Measurements from ENCODE around the gene CAPRIN2.

The CAPRIN2 gene

GRCh38 chr12:30794020-30794419 is 39.3 kb upstream of the CAPRIN2 start:
- Histone ChIP-seq H3K4me1 (ENCODE audit: low read length) (peaks cover 3% of the 10 kb centered on the region; the same call in 1 of the 2 replicates), H3K27me3 (replicated peaks; ENCODE audit: insufficient read depth, low read length) (no peaks in the 10 kb centered on the region), H3K36me3 (replicated peaks; ENCODE audit: insufficient read depth, low read length) (no peaks in the 10 kb centered on the region), H3K27ac (ENCODE audit: low read length) (no peak overlapping the region), H3F3A (ENCODE audit: insufficient read depth, low read length) (no peaks in the 10 kb centered on the region), H2AFZ (ENCODE audit: low read length) (no peak overlapping the region), H3K9me3 (replicated peaks; ENCODE audit: insufficient read depth, low read length) (no peaks in the 10 kb centered on the region), H3K4me3 (ENCODE audit: low read length) (no peak overlapping the region), H3K4me2 (ENCODE audit: low read depth, low read length) (no peak overlapping the region), H3K9ac (ENCODE audit: low read length) (no peak overlapping the region), H3K79me2 (ENCODE audit: low read length) (no peaks in the 10 kb centered on the region), H4K20me1 (ENCODE audit: insufficient read depth, low read length) (no peaks in the 10 kb centered on the region), H3K9me2 (replicated peaks; ENCODE audit: insufficient read depth, low read length) (no peaks in the 10 kb centered on the region)
- TF ChIP-seq CTCF (IDR thresholded peaks at IDR 0.05; ENCODE audit: low read length) (no peak), EZH2 (optimal IDR thresholded peaks at IDR 0.05; ENCODE audit: low read depth, low read length) (no peak), EZH2phosphoT487 (IDR thresholded peaks at IDR 0.05; ENCODE audit: low read length) (no peak)
- no peak for DNase-seq

- no peak overlapping the region for H3K27ac ChIP-seq (ENCODE audit: low read length)
- DNase-seq: no peak
- no peaks in the 10 kb centered on the region for H3F3A ChIP-seq (ENCODE audit: insufficient read depth, low read length)
- no peaks in the 10 kb centered on the region for H3K9me2 ChIP-seq (replicated peaks; ENCODE audit: insufficient read depth, low read length)
- H2AFZ ChIP-seq (ENCODE audit: low read length): no peak overlapping the region
- no peaks in the 10 kb centered on the region for H3K36me3 ChIP-seq (replicated peaks; ENCODE audit: insufficient read depth, low read length)
- no peaks in the 10 kb centered on the region for H3K9me3 ChIP-seq (replicated peaks; ENCODE audit: insufficient read depth, low read length)
- no peaks in the 10 kb centered on the region for H3K79me2 ChIP-seq (ENCODE audit: low read length)
- TF ChIP-seq EZH2phosphoT487 (IDR thresholded peaks at IDR 0.05; ENCODE audit: low read length) (no peak), CTCF (IDR thresholded peaks at IDR 0.05; ENCODE audit: low read length) (no peak), EZH2 (optimal IDR thresholded peaks at IDR 0.05; ENCODE audit: low read depth, low read length) (no peak)
- H3K27me3 ChIP-seq (replicated peaks; ENCODE audit: insufficient read depth, low read length): no peaks in the 10 kb centered on the region
- H3K4me1 ChIP-seq (ENCODE audit: low read length): peaks cover 3% of the 10 kb centered on the region; the same call in 1 of the 2 replicates
- no peaks in the 10 kb centered on the region for H4K20me1 ChIP-seq (ENCODE audit: insufficient read depth, low read length)
- no peak overlapping the region for H3K4me2 ChIP-seq (ENCODE audit: low read depth, low read length)
- no peak overlapping the region for H3K9ac ChIP-seq (ENCODE audit: low read length)
- no peak overlapping the region for H3K4me3 ChIP-seq (ENCODE audit: low read length)
Observed at GRCh38 chr12:30792648-30793499, 38.1 kb upstream of the CAPRIN2 start.

- Histone ChIP-seq H3K36me3 (replicated peaks; ENCODE audit: insufficient read depth, low read length) (no peaks in the 10 kb centered on the region), H3K9me2 (replicated peaks; ENCODE audit: insufficient read depth, low read length) (no peaks in the 10 kb centered on the region), H3K9ac (ENCODE audit: low read length) (no peak overlapping the region), H3K4me3 (ENCODE audit: low read length) (no peak overlapping the region), H3K27ac (ENCODE audit: low read length) (no peak overlapping the region), H3K4me2 (ENCODE audit: low read depth, low read length) (no peak overlapping the region), H3K9me3 (replicated peaks; ENCODE audit: insufficient read depth, low read length) (no peaks in the 10 kb centered on the region), H3K27me3 (replicated peaks; ENCODE audit: insufficient read depth, low read length) (no peaks in the 10 kb centered on the region), H3F3A (ENCODE audit: insufficient read depth, low read length) (no peaks in the 10 kb centered on the region), H3K79me2 (ENCODE audit: low read length) (no peaks in the 10 kb centered on the region), H3K4me1 (ENCODE audit: low read length) (peaks cover 3% of the 10 kb centered on the region; the same call in 1 of the 2 replicates), H4K20me1 (ENCODE audit: insufficient read depth, low read length) (no peaks in the 10 kb centered on the region), H2AFZ (ENCODE audit: low read length) (no peak overlapping the region)
- no peak for DNase-seq
- TF ChIP-seq EZH2phosphoT487 (IDR thresholded peaks at IDR 0.05; ENCODE audit: low read length) (no peak), EZH2 (optimal IDR thresholded peaks at IDR 0.05; ENCODE audit: low read depth, low read length) (no peak), CTCF (IDR thresholded peaks at IDR 0.05; ENCODE audit: low read length) (no peak)
Observed at GRCh38 chr12:30792085-30792484, 37.3 kb upstream of the CAPRIN2 start.
